GM20000 (cell line): ENCODE data around the gene PRADC1.

Source experiments
- DNase-seq: peaks from one replicate; pipeline ENCODE4 v3.0.0; 2012; ENCODE audit warnings: low spot score
- TF ChIP-seq, protein P1 (sequence below): IDR thresholded peaks from 2 replicates; pipeline ENCODE4 v1.5.1; 2012; ENCODE audit warnings: mild to moderate bottlenecking, control low read depth; ENCODE audit errors: extremely low read depth, missing control alignments

The PRADC1 gene

DNA sequence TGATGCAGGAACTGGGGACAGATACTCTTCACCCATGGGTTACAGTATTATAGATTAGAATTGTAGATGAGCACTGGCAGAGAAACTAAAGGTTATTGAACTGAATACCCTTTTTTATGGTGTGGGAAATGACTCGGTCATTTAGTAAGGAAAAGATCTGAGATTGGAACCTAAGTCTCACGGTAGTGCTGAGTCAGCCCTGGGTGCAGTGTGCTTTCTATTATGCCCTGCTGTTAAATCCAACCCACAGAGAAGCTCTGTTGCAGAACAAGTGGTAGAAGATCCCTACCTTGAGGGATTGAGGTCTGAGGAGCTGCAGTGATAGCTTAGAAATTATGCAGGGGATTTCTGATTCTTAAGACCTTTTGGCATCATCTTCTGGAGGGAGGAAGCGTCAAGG is 13.8 kb upstream of the PRADC1 start:
- TF ChIP-seq, protein P1, sequence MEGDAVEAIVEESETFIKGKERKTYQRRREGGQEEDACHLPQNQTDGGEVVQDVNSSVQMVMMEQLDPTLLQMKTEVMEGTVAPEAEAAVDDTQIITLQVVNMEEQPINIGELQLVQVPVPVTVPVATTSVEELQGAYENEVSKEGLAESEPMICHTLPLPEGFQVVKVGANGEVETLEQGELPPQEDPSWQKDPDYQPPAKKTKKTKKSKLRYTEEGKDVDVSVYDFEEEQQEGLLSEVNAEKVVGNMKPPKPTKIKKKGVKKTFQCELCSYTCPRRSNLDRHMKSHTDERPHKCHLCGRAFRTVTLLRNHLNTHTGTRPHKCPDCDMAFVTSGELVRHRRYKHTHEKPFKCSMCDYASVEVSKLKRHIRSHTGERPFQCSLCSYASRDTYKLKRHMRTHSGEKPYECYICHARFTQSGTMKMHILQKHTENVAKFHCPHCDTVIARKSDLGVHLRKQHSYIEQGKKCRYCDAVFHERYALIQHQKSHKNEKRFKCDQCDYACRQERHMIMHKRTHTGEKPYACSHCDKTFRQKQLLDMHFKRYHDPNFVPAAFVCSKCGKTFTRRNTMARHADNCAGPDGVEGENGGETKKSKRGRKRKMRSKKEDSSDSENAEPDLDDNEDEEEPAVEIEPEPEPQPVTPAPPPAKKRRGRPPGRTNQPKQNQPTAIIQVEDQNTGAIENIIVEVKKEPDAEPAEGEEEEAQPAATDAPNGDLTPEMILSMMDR, result no peak
- no peak for DNase-seq

DNA sequence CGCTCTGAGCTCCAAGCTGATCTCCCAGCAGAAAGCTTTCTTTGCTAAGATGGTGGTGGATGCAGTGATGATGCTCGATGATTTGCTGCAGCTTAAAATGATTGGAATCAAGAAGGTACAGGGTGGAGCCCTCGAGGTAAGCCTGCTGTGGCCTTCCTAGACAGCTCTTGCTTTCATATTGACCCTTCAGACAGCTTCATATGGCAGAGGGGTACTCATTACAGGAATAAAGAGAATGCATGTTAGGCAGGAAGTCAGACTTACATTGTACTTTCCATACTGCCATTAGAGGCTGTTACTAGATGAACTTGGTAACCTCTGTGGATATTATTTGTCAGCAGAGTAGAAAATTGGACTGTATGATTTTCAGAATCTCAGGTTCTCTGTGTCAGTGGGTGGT is 11.5 kb upstream of the PRADC1 start:
- DNase-seq, result no peak
- TF ChIP-seq, protein P1, result no peak

DNA sequence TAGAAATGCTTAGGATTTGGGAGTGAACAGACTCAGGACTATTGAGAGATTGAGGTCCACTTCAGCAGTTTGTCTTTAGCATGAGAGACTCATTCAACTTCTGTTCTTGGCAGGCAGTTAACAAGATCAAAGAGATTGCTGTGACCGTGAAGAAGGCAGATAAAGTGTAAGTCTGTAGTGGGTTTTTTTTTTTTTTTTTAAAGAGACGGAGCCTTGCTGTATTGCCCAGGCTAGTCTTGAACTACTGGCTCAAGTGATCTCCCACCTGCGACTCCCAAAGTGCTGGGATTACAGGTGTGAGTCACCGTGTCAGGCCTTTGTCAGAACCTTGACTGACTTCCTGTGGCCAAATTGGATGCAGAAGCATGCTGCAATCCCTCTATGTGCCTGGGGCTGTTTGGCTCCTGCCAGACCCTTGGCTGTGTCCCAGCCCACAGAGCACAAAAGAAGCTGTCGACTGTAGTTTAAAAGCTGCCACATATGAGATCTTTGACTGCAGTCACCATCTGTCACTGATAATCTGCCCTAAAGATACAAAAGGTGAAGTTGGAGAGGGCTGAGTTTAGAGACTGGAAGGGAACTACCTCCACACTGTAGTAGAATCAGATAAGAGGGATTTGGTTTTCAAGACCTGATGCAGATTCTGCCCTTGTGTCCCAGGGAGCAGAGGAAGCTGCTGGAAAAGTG is 11.0 kb upstream of the PRADC1 start:
- DNase-seq, result no peak
- TF ChIP-seq, protein P1, result no peak

DNA sequence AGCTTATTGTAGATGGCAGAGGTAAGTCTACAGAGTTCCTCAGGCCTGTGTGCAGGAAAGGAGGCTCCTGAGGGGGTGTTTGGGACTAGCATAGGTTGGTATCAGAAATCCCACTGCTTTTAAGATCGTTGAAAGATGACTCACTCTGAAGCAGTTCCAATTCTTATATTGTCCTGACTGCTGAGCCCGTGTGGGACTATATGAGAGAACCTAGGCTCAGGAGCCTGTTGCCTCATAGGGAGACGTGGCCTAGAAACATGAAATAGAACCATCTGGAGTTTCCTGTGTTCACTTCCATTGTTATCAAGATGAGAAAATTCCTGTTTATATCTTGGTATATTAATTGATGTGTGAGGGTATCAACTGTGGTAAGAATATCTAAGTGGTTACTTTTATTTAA is 6.7 kb upstream of the PRADC1 start:
- TF ChIP-seq, protein P1, result no peak
- no peak for DNase-seq

DNA sequence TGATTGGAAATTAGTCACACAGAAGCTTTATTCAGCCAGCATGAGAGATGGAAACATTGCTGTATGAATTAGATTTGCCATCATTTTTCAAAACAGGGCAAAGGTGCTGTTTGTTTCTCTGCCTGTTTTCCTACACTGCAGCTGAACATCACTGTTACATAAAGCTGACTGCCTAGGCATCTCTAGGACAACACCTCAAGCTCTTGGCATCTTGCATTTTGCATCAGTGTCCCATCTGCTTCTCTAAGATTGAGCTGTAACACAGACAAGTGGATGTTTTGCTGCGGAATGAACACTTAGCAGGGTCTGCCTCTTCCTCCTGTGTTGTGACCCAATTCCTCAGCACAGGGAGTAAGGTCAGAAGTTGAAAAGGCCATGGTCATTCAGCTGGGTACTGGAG is 5.9 kb upstream of the PRADC1 start:
- no peak for DNase-seq
- TF ChIP-seq, protein P1, result no peak

DNA sequence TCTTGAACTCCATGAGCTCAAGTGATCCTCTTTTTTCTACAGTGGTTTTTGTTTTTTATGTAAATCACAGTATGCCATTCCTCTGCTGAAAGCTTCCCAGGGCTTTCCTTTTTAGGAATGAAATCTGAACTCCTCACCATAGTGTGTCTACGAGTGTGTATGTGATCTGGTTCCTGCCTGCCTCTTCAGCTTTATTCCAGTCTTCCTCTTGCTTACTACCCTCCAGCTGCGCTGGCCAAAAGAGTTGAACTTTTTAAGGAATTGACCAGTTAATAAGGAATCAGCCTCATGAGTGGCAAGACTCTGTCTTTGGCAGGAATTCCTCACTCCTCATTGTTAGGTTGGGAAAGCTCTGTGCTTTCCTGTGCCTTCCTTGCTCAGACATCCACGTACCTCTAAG is 5.1 kb upstream of the PRADC1 start:
- TF ChIP-seq, protein P1, result no peak
- DNase-seq, result no peak

DNA sequence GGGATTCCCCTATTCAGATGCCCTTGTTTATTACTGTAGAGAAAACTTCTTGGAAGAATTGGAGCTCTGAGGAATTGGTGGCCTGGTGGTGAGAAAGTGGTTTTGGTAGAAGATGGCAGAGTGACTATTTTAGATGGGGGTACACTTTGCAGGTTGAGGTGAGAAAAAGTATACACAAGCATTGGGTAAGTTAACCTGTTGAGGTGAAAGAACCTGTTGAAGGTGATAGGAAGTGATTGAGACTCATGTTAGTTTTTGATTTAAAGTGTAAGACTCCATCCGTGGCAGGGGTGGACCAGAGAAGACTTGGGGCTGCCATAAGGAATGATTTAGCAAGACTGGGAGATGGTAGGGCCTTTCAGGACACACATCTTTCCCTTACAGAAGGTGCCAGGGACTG is 4.1 kb upstream of the PRADC1 start:
- no peak for DNase-seq
- TF ChIP-seq, protein P1, result no peak
